ENCODE data around the gene RUNX2. TPM values are rescaled to one million over a fixed set of nuclear protein-coding genes. Genes with fewer than 3 reads are reported as not detected.

The RUNX2 gene
- total RNA-seq, 1 donor from 2014 or later = 1.8 TPM

DNA sequence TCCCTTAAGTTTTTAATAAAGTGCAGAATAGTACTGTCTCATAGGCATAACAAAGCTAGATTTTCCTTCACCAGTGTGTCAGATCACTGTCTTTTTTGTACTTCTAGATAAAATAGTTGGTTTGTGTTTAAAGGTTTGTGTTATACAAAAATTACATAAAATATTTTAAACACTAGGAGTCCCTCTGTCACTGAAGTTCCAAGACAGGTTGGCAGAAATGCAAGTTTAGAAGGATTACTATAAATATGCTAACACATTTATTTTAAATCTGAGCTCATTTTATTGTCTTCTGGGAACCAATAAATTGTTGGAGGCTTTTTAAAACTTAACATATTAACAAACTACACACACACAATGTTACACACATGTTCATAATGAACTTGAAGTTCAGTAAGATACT lies 30.8 kb upstream of the RUNX2 start:
- Mint-ChIP-seq H3K4me3 (no peak overlapping the region), H3K27me3 (no peaks in the 10 kb centered on the region), H3K9me3 (peaks cover 2% of the 10 kb centered on the region), H3K27ac (no peak overlapping the region), H3K36me3 (ENCODE audit: low read depth) (no peaks in the 10 kb centered on the region), H3K4me1 (peaks cover 17% of the 10 kb centered on the region)
- TF ChIP-seq, protein P1, sequence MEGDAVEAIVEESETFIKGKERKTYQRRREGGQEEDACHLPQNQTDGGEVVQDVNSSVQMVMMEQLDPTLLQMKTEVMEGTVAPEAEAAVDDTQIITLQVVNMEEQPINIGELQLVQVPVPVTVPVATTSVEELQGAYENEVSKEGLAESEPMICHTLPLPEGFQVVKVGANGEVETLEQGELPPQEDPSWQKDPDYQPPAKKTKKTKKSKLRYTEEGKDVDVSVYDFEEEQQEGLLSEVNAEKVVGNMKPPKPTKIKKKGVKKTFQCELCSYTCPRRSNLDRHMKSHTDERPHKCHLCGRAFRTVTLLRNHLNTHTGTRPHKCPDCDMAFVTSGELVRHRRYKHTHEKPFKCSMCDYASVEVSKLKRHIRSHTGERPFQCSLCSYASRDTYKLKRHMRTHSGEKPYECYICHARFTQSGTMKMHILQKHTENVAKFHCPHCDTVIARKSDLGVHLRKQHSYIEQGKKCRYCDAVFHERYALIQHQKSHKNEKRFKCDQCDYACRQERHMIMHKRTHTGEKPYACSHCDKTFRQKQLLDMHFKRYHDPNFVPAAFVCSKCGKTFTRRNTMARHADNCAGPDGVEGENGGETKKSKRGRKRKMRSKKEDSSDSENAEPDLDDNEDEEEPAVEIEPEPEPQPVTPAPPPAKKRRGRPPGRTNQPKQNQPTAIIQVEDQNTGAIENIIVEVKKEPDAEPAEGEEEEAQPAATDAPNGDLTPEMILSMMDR (IDR thresholded peaks at IDR 0.05) = no peak
- CTCF ChIA-PET = no interaction called here
- ATAC-seq (ENCODE audit: low read depth) = no peak
- DNase-seq = no peak
- POLR2A ChIA-PET = no interaction called here
- intact Hi-C loops (cut with micrococcal nuclease) = loop anchor here (5.0 kb wide), 1 partner anchor 625 kb away; no protein-coding TSS in a partner anchor

DNA sequence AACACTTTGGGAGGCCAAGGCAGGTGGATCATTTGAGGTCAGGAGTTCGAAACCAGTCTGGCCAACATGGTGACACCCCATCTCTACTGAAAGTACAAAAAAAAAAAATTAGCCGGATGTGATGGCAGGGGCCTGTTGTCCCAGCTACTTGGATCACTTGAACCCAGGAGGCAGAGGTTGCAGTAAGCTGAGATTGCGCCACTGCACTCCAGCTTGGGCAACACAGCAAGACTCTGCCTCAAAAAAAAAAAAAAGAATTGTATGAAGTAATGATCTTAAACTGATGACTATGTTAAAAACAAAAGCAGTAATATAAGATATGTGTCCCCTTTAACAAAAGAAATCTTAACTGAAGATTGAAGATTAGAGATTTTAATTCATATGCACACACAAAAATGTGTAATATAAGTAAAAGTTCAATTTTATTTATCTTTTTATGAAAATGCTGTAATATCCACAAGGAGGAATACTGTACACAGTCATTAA lies 29.0 kb upstream of the RUNX2 start:
- H3K27ac Mint-ChIP-seq = no peak overlapping the region
- H3K36me3 Mint-ChIP-seq (ENCODE audit: low read depth) = no peaks in the 10 kb centered on the region
- no peaks in the 10 kb centered on the region for H3K27me3 Mint-ChIP-seq
- POLR2A ChIA-PET = no interaction called here
- H3K4me3 Mint-ChIP-seq = no peak overlapping the region
- intact Hi-C loops (cut with micrococcal nuclease) = loop anchor here (5.0 kb wide), 1 partner anchor 623 kb away; no protein-coding TSS in a partner anchor
- H3K4me1 Mint-ChIP-seq = peaks cover 1% of the 10 kb centered on the region
- CTCF ChIA-PET = no interaction called here
- H3K9me3 Mint-ChIP-seq = peaks cover 2% of the 10 kb centered on the region
- DNase-seq (no peak), ATAC-seq (ENCODE audit: low read depth) (no peak)
- TF ChIP-seq, protein P1 (IDR thresholded peaks at IDR 0.05) = no peak

DNA sequence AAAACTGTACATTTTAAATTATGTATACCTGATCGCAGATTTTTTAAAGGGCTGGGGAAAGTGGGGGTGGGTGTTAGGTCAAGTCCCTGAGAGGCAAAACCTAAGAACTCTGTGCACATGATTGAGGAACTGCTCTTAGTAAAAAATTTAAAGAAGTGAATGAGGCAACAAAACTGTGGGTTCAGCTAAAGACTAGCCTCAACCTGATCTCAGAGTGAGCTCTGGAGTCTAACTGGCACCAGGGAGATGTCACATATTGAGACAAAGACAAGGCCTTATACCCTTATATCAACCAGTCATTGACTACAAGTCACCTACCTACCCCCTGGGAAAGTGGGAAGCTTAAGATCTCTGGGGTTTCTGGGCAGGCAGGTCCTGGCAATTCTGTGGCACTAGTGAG lies 27.4 kb upstream of the RUNX2 start:
- no peak for DNase-seq
- no peaks in the 10 kb centered on the region for H3K4me1 Mint-ChIP-seq
- no peaks in the 10 kb centered on the region for H3K36me3 Mint-ChIP-seq (ENCODE audit: low read depth)
- H3K4me3 Mint-ChIP-seq = no peak overlapping the region
- intact Hi-C loops (cut with micrococcal nuclease) = no loop called here
- ChIA-PET CTCF (no interaction called here), POLR2A (no interaction called here)
- H3K27ac Mint-ChIP-seq = no peak overlapping the region
- TF ChIP-seq, protein P1 (IDR thresholded peaks at IDR 0.05) = no peak
- H3K27me3 Mint-ChIP-seq = no peaks in the 10 kb centered on the region
- no peak for ATAC-seq (ENCODE audit: low read depth)
- H3K9me3 Mint-ChIP-seq = no peaks in the 10 kb centered on the region

DNA sequence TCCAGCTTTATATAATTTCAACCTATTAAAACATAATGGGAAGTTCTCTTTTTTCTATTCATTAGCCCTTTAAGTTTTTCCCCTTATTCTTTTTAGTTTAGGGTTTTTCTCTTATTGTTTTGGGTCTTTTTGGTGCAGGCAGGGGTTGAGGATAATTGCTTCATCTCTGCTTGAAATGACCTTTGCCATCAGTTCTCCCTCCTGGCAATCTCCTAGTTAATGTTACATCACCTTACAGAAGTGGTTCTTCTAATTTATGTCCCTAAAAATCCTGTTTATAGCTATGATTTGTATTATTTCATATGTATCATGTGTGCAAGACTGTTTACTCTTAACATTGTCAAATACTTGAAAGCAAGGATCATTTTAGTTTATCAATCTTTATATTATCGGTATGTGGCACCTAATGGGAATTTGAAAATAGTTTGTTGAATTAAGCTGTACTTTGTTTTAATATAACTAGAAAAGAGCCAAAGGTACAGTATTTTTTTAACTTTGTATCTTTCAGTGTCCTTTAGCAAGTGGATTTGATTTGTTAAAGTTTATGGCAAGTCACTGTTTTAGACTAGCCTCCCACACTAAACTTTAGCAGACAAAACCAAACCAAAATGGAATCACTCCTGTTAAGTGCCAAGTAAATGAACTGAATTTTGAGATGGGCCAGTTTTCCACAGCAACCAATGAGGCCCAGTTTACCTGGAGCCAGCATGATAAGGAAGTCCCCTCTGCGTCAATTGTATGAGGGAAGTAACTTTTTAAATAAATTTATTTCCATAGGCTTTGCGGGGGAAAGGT lies 26.6 kb upstream of the RUNX2 start:
- Mint-ChIP-seq H3K4me1 (no peaks in the 10 kb centered on the region), H3K36me3 (ENCODE audit: low read depth) (peaks cover 1% of the 10 kb centered on the region), H3K27me3 (no peaks in the 10 kb centered on the region), H3K9me3 (peaks cover 2% of the 10 kb centered on the region), H3K4me3 (no peak overlapping the region), H3K27ac (no peak overlapping the region)
- no peak for DNase-seq
- intact Hi-C loops (cut with micrococcal nuclease) = no loop called here
- TF ChIP-seq, protein P1 (IDR thresholded peaks at IDR 0.05) = no peak
- ATAC-seq (ENCODE audit: low read depth) = no peak
- ChIA-PET CTCF (no interaction called here), POLR2A (no interaction called here)

DNA sequence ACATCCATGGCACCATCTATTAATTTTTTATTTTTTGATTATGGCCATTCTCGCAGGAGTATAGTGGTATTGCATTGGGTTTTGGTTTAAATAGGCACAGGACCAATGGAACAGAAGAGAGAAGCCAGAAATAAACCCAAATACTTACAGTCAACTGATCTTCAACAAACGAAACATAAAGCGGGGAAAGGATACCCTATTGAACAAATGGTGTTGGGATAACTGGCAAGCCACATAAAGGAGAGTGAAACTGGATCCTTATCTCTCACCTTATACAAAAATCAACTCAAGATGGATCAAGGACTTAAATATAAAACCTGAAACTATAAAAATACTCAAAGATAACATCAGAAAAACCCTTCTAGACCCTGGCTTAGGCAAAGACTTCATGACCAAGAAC lies 25.3 kb upstream of the RUNX2 start:
- POLR2A ChIA-PET = no interaction called here
- H3K9me3 Mint-ChIP-seq = peaks cover 2% of the 10 kb centered on the region

More for the DNA sequence above, 25.3 kb upstream of the RUNX2 start:
- Mint-ChIP-seq H3K4me1 (no peaks in the 10 kb centered on the region), H3K27ac (no peak overlapping the region), H3K27me3 (no peaks in the 10 kb centered on the region), H3K4me3 (no peak overlapping the region), H3K36me3 (ENCODE audit: low read depth) (peaks cover 2% of the 10 kb centered on the region)
- intact Hi-C loops (cut with micrococcal nuclease) = no loop called here
- DNase-seq (no peak), ATAC-seq (ENCODE audit: low read depth) (no peak)
- TF ChIP-seq, protein P1 (IDR thresholded peaks at IDR 0.05) = no peak
- CTCF ChIA-PET = no interaction called here
